HCT116 (cell line): ENCODE measurements around the gene PRSS2.

Source experiments
- FOSL1 ChIP-seq: IDR thresholded peaks from 2 replicates; pipeline ENCODE4 v1.6.1; 2012; ENCODE audit warnings: low read depth
- POLR2A ChIP-seq: IDR thresholded peaks from 2 replicates; pipeline ENCODE4 v1.7.0; 2011; ENCODE audit warnings: borderline replicate concordance; ENCODE audit not compliant: insufficient read depth, insufficient read length; ENCODE audit errors: extremely low read depth
- SRF ChIP-seq: IDR thresholded peaks from 2 replicates; pipeline ENCODE4 v1.6.1; 2012; ENCODE audit warnings: low read depth
- ZNF274 ChIP-seq: fragments of 200-500 bp; sonication (Bioruptor generic); IDR thresholded peaks from 2 replicates; pipeline ENCODE4 v1.6.1; 2014; ENCODE audit warnings: mild to moderate bottlenecking, low read depth, low read length, inconsistent platforms
- TF ChIP-seq, protein P1 (sequence below), 3 experiments: fragments of 200-600 bp in 1 of 3; sonication (generic) in 1 of 3; IDR thresholded peaks in 2 of 3; conservative IDR thresholded peaks in 1 of 3; 2 replicates each; pipeline ENCODE4 v1.5.1; 2012 to 2017; ENCODE audit warnings: low read depth in 2 of 3, low read length in 2 of 3, antibody characterized with exemption in 1 of 3, borderline replicate concordance in 1 of 3, control low read depth in 1 of 3, mild to moderate bottlenecking in 1 of 3, mixed read lengths in 1 of 3, mixed run types in 1 of 3, moderate library complexity in 1 of 3; ENCODE audit not compliant: insufficient read depth in 1 of 3

GRCh38 chr7:142772051-142772450, 1.3 kb downstream of the PRSS2 start:
- no peak for TF ChIP-seq ZNF274
- TF ChIP-seq, protein P1, sequence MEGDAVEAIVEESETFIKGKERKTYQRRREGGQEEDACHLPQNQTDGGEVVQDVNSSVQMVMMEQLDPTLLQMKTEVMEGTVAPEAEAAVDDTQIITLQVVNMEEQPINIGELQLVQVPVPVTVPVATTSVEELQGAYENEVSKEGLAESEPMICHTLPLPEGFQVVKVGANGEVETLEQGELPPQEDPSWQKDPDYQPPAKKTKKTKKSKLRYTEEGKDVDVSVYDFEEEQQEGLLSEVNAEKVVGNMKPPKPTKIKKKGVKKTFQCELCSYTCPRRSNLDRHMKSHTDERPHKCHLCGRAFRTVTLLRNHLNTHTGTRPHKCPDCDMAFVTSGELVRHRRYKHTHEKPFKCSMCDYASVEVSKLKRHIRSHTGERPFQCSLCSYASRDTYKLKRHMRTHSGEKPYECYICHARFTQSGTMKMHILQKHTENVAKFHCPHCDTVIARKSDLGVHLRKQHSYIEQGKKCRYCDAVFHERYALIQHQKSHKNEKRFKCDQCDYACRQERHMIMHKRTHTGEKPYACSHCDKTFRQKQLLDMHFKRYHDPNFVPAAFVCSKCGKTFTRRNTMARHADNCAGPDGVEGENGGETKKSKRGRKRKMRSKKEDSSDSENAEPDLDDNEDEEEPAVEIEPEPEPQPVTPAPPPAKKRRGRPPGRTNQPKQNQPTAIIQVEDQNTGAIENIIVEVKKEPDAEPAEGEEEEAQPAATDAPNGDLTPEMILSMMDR (IDR thresholded peaks at IDR 0.05 in 2 of 3, conservative IDR thresholded peaks at IDR 0.05 in 1 of 3; ENCODE audit: borderline replicate concordance in 1 of 3, insufficient read depth in 1 of 3, low read depth in 2 of 3, low read length in 2 of 3): no peak
- no peak for TF ChIP-seq FOSL1
- no peak for TF ChIP-seq SRF
- TF ChIP-seq POLR2A: no peak
